Measurements from ENCODE around the gene LINC01488. TPM values are rescaled to one million over a fixed set of nuclear protein-coding genes. Genes with fewer than 3 reads are reported as not detected.

The LINC01488 gene
- total RNA-seq, 4 donors from 2014 or later: not detected

DNA sequence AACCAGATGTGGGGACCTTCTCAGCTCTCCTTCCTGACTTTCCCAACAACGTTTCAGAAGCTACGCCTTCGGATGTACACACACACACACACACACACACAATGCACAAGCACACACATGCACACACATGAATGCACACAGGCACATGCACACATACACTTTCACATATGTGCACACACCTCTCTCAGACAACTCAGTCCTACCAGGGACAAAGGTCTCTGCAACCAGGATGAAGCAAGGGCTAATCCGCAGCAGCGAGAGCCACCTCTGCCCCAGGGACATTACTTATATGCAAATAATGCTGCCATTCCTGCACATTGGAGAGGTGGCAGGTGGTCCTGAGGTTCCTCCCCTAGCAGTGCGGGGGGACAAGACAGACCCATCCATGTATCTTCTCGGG is 27.4 kb upstream of the LINC01488 start:
- Histone ChIP-seq H3K27ac (no peak overlapping the region), H3K27me3 (no peaks in the 10 kb centered on the region), H3K9me3 (no peaks in the 10 kb centered on the region), H3K4me3 (no peak overlapping the region), H3K4me1 (peaks cover 0 to 6% (median 0%) of the 10 kb centered on the region in 4 donors), H3K36me3 (no peaks in the 10 kb centered on the region)
- peak; percentile 18 for DNase-seq
- WGBS, 2 donors (ENCODE audit: low coverage in 1 of 2): 82% methylated on average over 7 of the region's 7 CpGs; no CpG with 5 or more reads in 1 of the 2 donors
- in situ Hi-C loops (cut with MboI; ENCODE audit: low pct_ligation_motif_present in 1 of 4, low pct_unique_long_range_greater_than_20kb in 1 of 4, low sequenced_read_pairs in 3 of 4) (no loop called here), intact Hi-C loops (cut with DNase I; ENCODE audit: low total_unique reads) (no loop called here)
- TF ChIP-seq POLR2AphosphoS5 (IDR thresholded peaks at IDR 0.05): no peak
- TF ChIP-seq, protein P1, sequence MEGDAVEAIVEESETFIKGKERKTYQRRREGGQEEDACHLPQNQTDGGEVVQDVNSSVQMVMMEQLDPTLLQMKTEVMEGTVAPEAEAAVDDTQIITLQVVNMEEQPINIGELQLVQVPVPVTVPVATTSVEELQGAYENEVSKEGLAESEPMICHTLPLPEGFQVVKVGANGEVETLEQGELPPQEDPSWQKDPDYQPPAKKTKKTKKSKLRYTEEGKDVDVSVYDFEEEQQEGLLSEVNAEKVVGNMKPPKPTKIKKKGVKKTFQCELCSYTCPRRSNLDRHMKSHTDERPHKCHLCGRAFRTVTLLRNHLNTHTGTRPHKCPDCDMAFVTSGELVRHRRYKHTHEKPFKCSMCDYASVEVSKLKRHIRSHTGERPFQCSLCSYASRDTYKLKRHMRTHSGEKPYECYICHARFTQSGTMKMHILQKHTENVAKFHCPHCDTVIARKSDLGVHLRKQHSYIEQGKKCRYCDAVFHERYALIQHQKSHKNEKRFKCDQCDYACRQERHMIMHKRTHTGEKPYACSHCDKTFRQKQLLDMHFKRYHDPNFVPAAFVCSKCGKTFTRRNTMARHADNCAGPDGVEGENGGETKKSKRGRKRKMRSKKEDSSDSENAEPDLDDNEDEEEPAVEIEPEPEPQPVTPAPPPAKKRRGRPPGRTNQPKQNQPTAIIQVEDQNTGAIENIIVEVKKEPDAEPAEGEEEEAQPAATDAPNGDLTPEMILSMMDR (IDR thresholded peaks at IDR 0.05): no peak
- no peak for TF ChIP-seq EP300 (IDR thresholded peaks at IDR 0.05; ENCODE audit: low read depth)
- no peak for TF ChIP-seq POLR2A (IDR thresholded peaks at IDR 0.05)

DNA sequence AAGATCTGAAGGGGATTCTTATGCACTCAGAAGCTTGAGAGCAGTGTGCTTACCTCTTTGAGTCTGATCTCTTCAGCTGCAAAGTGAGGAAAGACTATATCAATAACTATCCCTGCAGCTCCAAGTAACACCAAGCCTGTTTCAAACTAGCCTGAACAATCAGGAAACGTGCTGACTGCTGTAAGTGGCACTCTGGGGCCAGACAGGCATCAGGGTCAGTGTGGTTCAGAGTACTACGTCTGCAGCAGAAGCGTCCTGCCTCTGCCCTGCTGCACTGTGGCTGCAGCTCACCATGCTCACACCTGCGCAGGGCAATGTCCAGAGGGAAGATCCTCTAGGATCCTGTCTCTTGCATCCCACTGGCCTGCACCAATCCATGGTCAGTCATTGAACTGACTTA is 25.5 kb upstream of the LINC01488 start:
- H3K9me3 ChIP-seq: peaks cover 0 to 3% of the 10 kb centered on the region in 2 donors
- H3K27ac ChIP-seq: no peak overlapping the region
- TF ChIP-seq EP300 (IDR thresholded peaks at IDR 0.05; ENCODE audit: low read depth) (no peak), POLR2A (IDR thresholded peaks at IDR 0.05) (no peak), POLR2AphosphoS5 (IDR thresholded peaks at IDR 0.05) (no peak)
- TF ChIP-seq, protein P1 (IDR thresholded peaks at IDR 0.05): no peak
- 40 to 78% methylated on average over 1 to 4 of the region's 4 CpGs for WGBS, 2 donors (ENCODE audit: low coverage in 1 of 2)
- in situ Hi-C loops (cut with MboI; ENCODE audit: low pct_ligation_motif_present in 1 of 4, low pct_unique_long_range_greater_than_20kb in 1 of 4, low sequenced_read_pairs in 3 of 4): no loop called here
- no peak for DNase-seq
- no peak overlapping the region for H3K4me3 ChIP-seq
- intact Hi-C loops (cut with DNase I; ENCODE audit: low total_unique reads): no loop called here
- H3K27me3 ChIP-seq: no peaks in the 10 kb centered on the region
- H3K36me3 ChIP-seq: no peaks in the 10 kb centered on the region
- H3K4me1 ChIP-seq: peaks cover 0 to 12% (median 5%) of the 10 kb centered on the region in 4 donors

GRCh38 chr11:69456712-69457111 is 24.8 kb upstream of the LINC01488 start:
- Histone ChIP-seq H3K9me3 (peaks cover 0 to 3% of the 10 kb centered on the region in 2 donors), H3K4me1 (peaks cover 0 to 12% (median 5%) of the 10 kb centered on the region in 4 donors), H3K27ac (no peak overlapping the region), H3K4me3 (no peak overlapping the region), H3K36me3 (no peaks in the 10 kb centered on the region), H3K27me3 (no peaks in the 10 kb centered on the region)
- no peak for TF ChIP-seq POLR2A (IDR thresholded peaks at IDR 0.05)
- TF ChIP-seq, protein P1 (IDR thresholded peaks at IDR 0.05): no peak
- TF ChIP-seq POLR2AphosphoS5 (IDR thresholded peaks at IDR 0.05): no peak
- no peak for TF ChIP-seq EP300 (IDR thresholded peaks at IDR 0.05; ENCODE audit: low read depth)
- 57% methylated on average over 4 of the region's 4 CpGs; no CpG with 5 or more reads in 1 of the 2 donors for WGBS, 2 donors (ENCODE audit: low coverage in 1 of 2)
- intact Hi-C loops (cut with DNase I; ENCODE audit: low total_unique reads) (no loop called here), in situ Hi-C loops (cut with MboI; ENCODE audit: low pct_ligation_motif_present in 1 of 4, low pct_unique_long_range_greater_than_20kb in 1 of 4, low sequenced_read_pairs in 3 of 4) (no loop called here)
- no peak for DNase-seq

DNA sequence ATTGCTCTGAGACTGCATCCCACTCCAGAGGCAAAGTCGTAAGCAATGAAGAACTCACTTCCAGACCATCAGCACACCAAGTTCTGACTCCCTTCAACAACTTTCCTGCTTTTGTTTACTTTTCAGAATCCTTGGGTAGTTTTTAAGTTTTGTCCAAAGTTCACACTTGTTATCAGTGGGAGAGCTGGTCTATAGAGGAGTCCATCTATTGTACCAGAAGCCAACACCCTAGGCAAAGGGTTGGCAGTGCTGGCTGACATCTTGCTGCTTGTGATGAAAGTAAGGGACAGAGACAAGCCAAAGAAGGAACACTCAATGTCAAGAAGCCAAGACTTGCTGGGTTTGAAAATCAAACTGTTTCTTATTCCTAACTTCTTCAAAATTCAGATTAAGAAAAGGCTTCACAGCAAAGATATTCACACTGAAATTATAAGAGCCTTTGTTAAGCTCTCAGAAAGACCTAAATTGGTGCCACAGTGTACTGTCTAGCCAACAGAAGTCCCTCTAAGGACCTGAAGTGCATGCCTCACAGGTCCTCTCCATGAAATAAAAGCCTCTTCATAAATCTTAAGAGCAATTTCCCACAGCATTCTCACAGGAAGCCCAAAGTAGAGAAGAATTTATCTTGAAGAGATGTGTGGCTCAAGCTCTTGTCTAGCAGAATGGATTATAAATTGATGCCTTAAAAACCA is 21.5 kb upstream of the LINC01488 start:
- Histone ChIP-seq H3K4me3 (no peak overlapping the region), H3K36me3 (no peaks in the 10 kb centered on the region), H3K27ac (peak overlapping the region in 3 of 4 donors; percentile 20 to 58 (median 37)), H3K4me1 (peaks cover 11 to 43% (median 29%) of the 10 kb centered on the region in 4 donors), H3K9me3 (peaks cover 0 to 3% of the 10 kb centered on the region in 2 donors), H3K27me3 (no peaks in the 10 kb centered on the region)
- in situ Hi-C loops (cut with MboI; ENCODE audit: low pct_ligation_motif_present in 1 of 4, low pct_unique_long_range_greater_than_20kb in 1 of 4, low sequenced_read_pairs in 3 of 4) (no loop called here), intact Hi-C loops (cut with DNase I; ENCODE audit: low total_unique reads) (no loop called here)
- no peak for DNase-seq
- 25 to 33% methylated on average over 1 of the region's 1 CpG for WGBS, 2 donors (ENCODE audit: low coverage in 1 of 2)
- TF ChIP-seq, protein P1 (IDR thresholded peaks at IDR 0.05): no peak
- peak in 1 of 3 donors; percentile 40 for TF ChIP-seq POLR2AphosphoS5 (IDR thresholded peaks at IDR 0.05)

All from transverse colon (tissue), 4 donors.